Natural killer cell (primary cell): ENCODE data around the gene MED23. TPM values are rescaled to one million over a fixed set of nuclear protein-coding genes. Genes with fewer than 3 reads are reported as not detected.

Experiments used
- ATAC-seq, 3 donors: fragments of 150-1000 bp in 2 of 3; fragments of 200-7000 bp in 1 of 3; cut with Tn5 transposase; 1 replicate in 1 of 3; 2 replicates in 2 of 3; pipeline ENCODE4 v1.10.0; 2021; ENCODE audit warnings: mild to moderate bottlenecking in 2 of 3, moderate library complexity in 2 of 3
- DNase-seq, 2 donors: peaks; one replicate each; pipeline versions ENCODE4 v3.0.0 to v3.0.0-alpha.2; 2013 to 2021; ENCODE audit warnings: mixed read lengths in 1 of 2
- H3K27ac ChIP-seq: one replicate; pipeline ENCODE4 v1.5.1; 2013; ENCODE audit warnings: mild to moderate bottlenecking, low read length
- H3K27me3 ChIP-seq: one replicate; pipeline ENCODE4 v1.6.1; 2013; ENCODE audit warnings: low read length; ENCODE audit not compliant: control insufficient read depth, insufficient read depth
- H3K36me3 ChIP-seq: one replicate; pipeline ENCODE4 v1.6.1; 2013; ENCODE audit warnings: low read length; ENCODE audit not compliant: control insufficient read depth, insufficient read depth
- H3K4me1 ChIP-seq: one replicate; pipeline ENCODE4 v1.6.1; 2013; ENCODE audit warnings: low read length; ENCODE audit not compliant: control insufficient read depth, insufficient read depth
- H3K4me3 ChIP-seq: one replicate; pipeline ENCODE4 v1.5.1; 2013; ENCODE audit warnings: low read length
- H3K9me3 ChIP-seq: one replicate; pipeline ENCODE4 v1.6.1; 2013; ENCODE audit warnings: low read length; ENCODE audit not compliant: control insufficient read depth, insufficient read depth
- H3K27ac Mint-ChIP-seq, 2 donors: one replicate each; pipeline ENCODE4 v1.8.0; 2022; ENCODE audit warnings: mild to moderate bottlenecking in 2 of 2, mixed read lengths in 2 of 2, moderate library complexity in 1 of 2
- H3K27me3 Mint-ChIP-seq, 2 donors: one replicate each; pipeline ENCODE4 v1.8.0; 2022; ENCODE audit warnings: low read depth in 2 of 2, mixed read lengths in 2 of 2
- H3K36me3 Mint-ChIP-seq: one replicate; pipeline ENCODE4 v1.8.0; 2022; ENCODE audit warnings: mixed read lengths
- H3K4me1 Mint-ChIP-seq, 2 donors: one replicate each; pipeline ENCODE4 v1.8.0; 2022; ENCODE audit warnings: mixed read lengths in 2 of 2
- H3K4me3 Mint-ChIP-seq: one replicate; pipeline ENCODE4 v1.8.0; 2022; ENCODE audit warnings: mild to moderate bottlenecking, moderate library complexity, mixed read lengths
- H3K9me3 Mint-ChIP-seq, 2 donors: one replicate each; pipeline ENCODE4 v1.8.0; 2022; ENCODE audit warnings: mixed read lengths in 2 of 2
- WGBS: methylation state at CpG from one replicate; pipeline ENCODE4 v1.1.7; 2013; ENCODE audit warnings: missing lambda C conversion rate; ENCODE audit not compliant: insufficient coverage; 5-methylcytosine and 5-hydroxymethylcytosine counted together
- intact Hi-C: fragments of 100-400 bp; cut with micrococcal nuclease; formaldehyde crosslinking; loops from one replicate; pipeline ENCODE4 v1.14.2; 2022
- total RNA-seq, 4 donors: library from RNA; stranded (reverse); fragments of 120-200 nt in 1 of 4; gene quantifications; one replicate each; pipeline versions ENCODE4 v1.2.3 to v1.2.4, GENCODE V29; 2013 to 2022
- TF ChIP-seq, protein P1 (sequence below): fragments of 200-600 bp; IDR thresholded peaks from one replicate; pipeline ENCODE4 v1.8.0; 2022; ENCODE audit warnings: antibody characterized with exemption

MED23 gene
- total RNA-seq, 3 donors from 2014 or later (not counting 1 experiment from before 2014, with no cell fraction given), result 63.8 to 71.2 (median 67.4) TPM

DNA sequence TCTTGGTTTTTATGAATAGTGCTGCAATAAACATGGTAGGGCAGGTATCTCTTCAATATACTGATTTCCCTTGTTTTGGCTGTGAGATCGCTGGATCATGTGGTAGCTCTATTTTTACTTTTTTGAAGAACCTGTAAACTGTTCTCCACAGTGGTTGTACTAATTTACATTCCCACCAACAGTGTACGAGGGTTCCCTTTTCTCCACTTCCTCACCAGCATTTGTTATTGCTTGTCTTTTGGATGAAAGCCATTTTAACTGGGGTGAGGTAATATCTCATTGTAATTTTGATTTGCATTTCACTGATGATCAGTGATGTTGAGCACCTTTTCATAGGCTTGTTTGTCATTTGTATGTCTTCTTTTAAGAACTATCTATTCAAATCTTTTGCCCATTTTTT is 63.0 kb downstream of the MED23 start:
- Histone ChIP-seq H3K27ac (no peak overlapping the region), H3K4me3 (no peak overlapping the region), H3K4me1 (no peaks in the 10 kb centered on the region), H3K9me3 (no peaks in the 10 kb centered on the region), H3K27me3 (no peaks in the 10 kb centered on the region), H3K36me3 (no peaks in the 10 kb centered on the region)
- DNase-seq (no peak), ATAC-seq (no peak)
- H3K27ac Mint-ChIP-seq, result no peak overlapping the region
- TF ChIP-seq, protein P1, sequence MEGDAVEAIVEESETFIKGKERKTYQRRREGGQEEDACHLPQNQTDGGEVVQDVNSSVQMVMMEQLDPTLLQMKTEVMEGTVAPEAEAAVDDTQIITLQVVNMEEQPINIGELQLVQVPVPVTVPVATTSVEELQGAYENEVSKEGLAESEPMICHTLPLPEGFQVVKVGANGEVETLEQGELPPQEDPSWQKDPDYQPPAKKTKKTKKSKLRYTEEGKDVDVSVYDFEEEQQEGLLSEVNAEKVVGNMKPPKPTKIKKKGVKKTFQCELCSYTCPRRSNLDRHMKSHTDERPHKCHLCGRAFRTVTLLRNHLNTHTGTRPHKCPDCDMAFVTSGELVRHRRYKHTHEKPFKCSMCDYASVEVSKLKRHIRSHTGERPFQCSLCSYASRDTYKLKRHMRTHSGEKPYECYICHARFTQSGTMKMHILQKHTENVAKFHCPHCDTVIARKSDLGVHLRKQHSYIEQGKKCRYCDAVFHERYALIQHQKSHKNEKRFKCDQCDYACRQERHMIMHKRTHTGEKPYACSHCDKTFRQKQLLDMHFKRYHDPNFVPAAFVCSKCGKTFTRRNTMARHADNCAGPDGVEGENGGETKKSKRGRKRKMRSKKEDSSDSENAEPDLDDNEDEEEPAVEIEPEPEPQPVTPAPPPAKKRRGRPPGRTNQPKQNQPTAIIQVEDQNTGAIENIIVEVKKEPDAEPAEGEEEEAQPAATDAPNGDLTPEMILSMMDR, result no peak
- WGBS, result 71% methylated on average over 1 of the region's 2 CpGs
- H3K9me3 Mint-ChIP-seq, result no peaks in the 10 kb centered on the region
- intact Hi-C loops, result no loop called here
- no peaks in the 10 kb centered on the region for H3K4me1 Mint-ChIP-seq
- H3K36me3 Mint-ChIP-seq, result no peaks in the 10 kb centered on the region
- peaks cover 6 to 9% of the 10 kb centered on the region in 2 donors for H3K27me3 Mint-ChIP-seq
- no peak overlapping the region for H3K4me3 Mint-ChIP-seq

DNA sequence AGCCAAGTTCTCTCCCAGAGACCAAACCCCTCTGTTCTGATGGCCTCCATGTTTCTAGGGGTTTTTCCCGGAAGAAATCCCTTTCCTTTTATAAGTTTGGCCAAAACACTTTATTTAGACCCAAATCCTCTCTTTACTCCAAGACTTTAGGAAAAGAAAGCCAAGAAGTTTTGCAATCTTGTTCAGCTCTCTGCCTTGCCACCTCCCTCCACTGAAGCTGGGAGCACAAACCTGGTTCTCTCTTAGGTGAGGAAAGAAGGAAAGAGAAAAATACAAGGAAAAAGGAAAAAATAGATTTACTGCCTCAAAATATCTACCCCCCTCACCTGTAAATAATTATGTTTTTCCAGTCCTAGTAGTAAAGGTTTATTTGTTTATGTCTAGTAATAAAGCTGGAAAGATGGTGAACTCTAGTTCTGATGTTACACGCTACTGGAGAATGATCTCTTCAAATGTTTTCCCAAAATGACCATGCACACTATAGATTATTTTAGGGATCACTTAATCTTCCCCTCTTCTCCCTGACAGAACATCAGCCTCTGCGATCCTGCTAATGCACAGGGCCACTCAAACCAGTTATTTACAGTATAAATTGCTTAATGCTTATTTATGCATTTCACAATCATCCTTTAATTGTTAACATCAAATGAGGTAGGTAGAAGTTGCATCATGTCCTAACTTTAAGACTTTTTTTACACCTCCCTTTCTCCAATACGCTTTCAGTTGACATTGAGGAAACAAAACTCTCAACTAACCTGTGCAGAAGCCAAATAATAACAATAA is 65.9 kb downstream of the MED23 start:
- Histone ChIP-seq H3K9me3 (no peaks in the 10 kb centered on the region), H3K27ac (no peak overlapping the region), H3K36me3 (no peaks in the 10 kb centered on the region), H3K27me3 (no peaks in the 10 kb centered on the region), H3K4me3 (no peak overlapping the region), H3K4me1 (no peaks in the 10 kb centered on the region)
- no peak overlapping the region for H3K4me3 Mint-ChIP-seq
- peaks cover 6 to 10% of the 10 kb centered on the region in 2 donors for H3K27me3 Mint-ChIP-seq
- intact Hi-C loops, result no loop called here
- no peak overlapping the region for H3K27ac Mint-ChIP-seq
- ATAC-seq (no peak), DNase-seq (no peak)
- no peaks in the 10 kb centered on the region for H3K4me1 Mint-ChIP-seq
- WGBS, result 93% methylated on average over 3 of the region's 4 CpGs
- H3K9me3 Mint-ChIP-seq, result no peaks in the 10 kb centered on the region
- TF ChIP-seq, protein P1, result no peak
- H3K36me3 Mint-ChIP-seq, result no peaks in the 10 kb centered on the region

DNA sequence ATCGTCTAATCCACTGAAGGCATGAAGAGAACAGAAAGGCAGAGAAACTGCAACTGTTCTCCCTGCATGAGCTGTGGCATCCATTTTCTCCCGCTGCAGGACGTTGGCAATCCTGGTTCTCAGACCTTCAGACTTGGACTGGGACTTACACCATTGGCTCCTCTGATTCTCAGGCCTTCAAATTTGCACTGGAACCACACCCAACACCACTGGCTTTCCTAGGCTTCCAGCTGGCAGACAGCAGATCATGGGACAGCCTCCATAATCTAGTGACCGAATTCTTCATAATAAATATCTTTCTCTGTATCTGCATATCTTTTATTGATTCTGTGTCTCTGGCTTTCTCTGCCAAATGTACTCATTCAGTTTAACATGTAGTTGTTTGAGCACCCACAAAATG is 69.1 kb downstream of the MED23 start:
- Mint-ChIP-seq H3K36me3 (no peaks in the 10 kb centered on the region), H3K27me3 (peaks cover 4 to 13% of the 10 kb centered on the region in 2 donors), H3K27ac (no peak overlapping the region), H3K9me3 (no peaks in the 10 kb centered on the region), H3K4me1 (no peaks in the 10 kb centered on the region), H3K4me3 (no peak overlapping the region)
- Histone ChIP-seq H3K36me3 (no peaks in the 10 kb centered on the region), H3K9me3 (no peaks in the 10 kb centered on the region), H3K27ac (no peak overlapping the region), H3K4me3 (no peak overlapping the region), H3K4me1 (no peaks in the 10 kb centered on the region), H3K27me3 (no peaks in the 10 kb centered on the region)
- no peak for DNase-seq
- intact Hi-C loops, result no loop called here
- TF ChIP-seq, protein P1, result no peak
- ATAC-seq, result no peak
- WGBS, result 93% methylated on average over 4 of the region's 4 CpGs

DNA sequence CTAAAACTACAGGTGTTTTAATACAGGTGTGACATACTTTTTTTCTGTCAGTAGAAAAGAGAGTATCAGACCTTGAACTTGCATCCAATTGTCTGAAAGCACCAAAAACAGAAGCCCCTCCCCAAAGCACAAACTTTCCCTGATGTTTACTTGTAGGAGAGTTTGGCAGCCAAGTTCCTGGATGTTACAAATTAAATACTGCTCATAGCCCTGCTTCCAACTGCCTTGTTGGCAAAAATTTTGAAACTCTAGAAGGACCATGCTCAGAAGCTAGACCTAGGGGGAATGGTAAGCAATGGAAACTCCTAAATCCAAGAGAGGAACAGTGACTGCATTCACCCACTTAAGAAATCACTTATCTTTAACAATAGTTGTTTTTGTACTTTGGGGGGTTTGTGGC is 72.0 kb downstream of the MED23 start:
- Histone ChIP-seq H3K27ac (no peak overlapping the region), H3K4me3 (no peak overlapping the region), H3K27me3 (no peaks in the 10 kb centered on the region), H3K36me3 (no peaks in the 10 kb centered on the region), H3K9me3 (no peaks in the 10 kb centered on the region), H3K4me1 (no peaks in the 10 kb centered on the region)
- Mint-ChIP-seq H3K27me3 (peaks cover under 1 to 17% of the 10 kb centered on the region in 2 donors), H3K4me1 (no peaks in the 10 kb centered on the region), H3K9me3 (no peaks in the 10 kb centered on the region), H3K36me3 (no peaks in the 10 kb centered on the region), H3K27ac (no peak overlapping the region), H3K4me3 (no peak overlapping the region)
- intact Hi-C loops, result no loop called here
- TF ChIP-seq, protein P1, result no peak
- ATAC-seq, result no peak
- DNase-seq, result no peak
